H4 (cell line): ENCODE results near the gene ITSN2. TPM values are rescaled to one million over a fixed set of nuclear protein-coding genes. Genes with fewer than 3 reads are reported as not detected.

Source experiments
- DNase-seq: peaks from one replicate; pipeline ENCODE4 v3.0.0-alpha.2; 2015; ENCODE audit warnings: low spot score
- total RNA-seq: library from RNA; depleted of rRNA; stranded (reverse); fragments of >200 nt; shearing (Covaris generic); gene quantifications from 2 replicates; pipeline ENCODE4 v1.2.3, GENCODE V29; 2014; rRNA removed

ITSN2 gene
- total RNA-seq, 1 experiment from 2014 or later: 5.5 TPM

- DNase-seq: no peak
Observed at GRCh38 chr2:24181849-24182248, 178.5 kb downstream of the ITSN2 start.

GRCh38 chr2:24179683-24180082 is 180.7 kb downstream of the ITSN2 start:
- DNase-seq: no peak

GRCh38 chr2:24176326-24176725 is 184.0 kb downstream of the ITSN2 start:
- no peak for DNase-seq

GRCh38 chr2:24175631-24176187 is 184.6 kb downstream of the ITSN2 start:
- no peak for DNase-seq

DNA sequence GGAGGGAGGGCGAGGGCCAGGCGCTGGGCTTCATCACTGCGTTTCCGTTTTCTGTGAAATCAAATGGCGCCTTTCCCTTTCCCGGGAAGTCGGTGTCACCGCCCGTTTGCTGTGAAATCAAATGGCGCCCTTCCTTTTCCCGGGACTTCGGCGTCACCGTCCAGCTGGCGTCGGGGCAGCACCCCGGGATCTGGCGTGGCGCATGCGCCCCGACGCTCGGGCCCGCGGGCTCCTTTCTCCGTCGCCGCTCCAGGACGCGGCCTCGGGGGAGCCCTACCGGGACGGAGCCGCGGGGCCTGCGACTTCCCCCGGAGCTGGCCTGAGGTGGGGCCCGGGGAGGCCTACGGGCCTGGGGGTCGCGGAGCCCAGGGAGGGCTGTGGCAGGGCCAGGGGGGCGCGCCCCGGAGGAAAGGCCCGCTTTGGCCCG is 185.5 kb downstream of the ITSN2 start, which contains the start of gene FAM228A:
FAM228A (plus strand) TSS at position 203 of the 427 bp plus-strand sequence. CDS start 428 bp downstream, outside the sequence.
- no peak for DNase-seq

- no peak for DNase-seq
Observed at GRCh38 chr2:24169023-24169422, 191.3 kb downstream of the ITSN2 start.

- DNase-seq: no peak
Observed at GRCh38 chr2:24164416-24164973, 195.8 kb downstream of the ITSN2 start.

- DNase-seq: no peak
Observed at GRCh38 chr2:24163601-24164000, 196.7 kb downstream of the ITSN2 start.

DNA sequence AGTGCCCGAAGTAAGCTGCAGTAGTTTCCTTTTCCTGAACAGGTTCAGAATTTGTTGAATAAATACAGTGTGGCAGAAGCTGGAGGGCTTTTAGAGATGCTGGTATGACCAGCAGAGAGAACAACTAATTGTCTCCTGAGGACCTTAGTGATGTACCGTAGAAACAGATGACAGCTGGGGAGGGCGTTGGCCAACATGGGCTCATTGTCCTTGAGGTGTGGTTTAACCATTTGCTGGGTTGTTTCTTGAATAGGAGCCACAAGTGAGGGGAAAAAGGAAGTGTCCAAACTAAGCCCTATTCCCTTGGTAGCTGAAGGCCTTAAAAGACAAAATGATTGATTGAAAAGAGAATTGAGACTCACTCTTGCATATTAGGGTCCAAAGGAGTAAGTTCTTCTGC is 197.2 kb downstream of the ITSN2 start:
- no peak for DNase-seq

DNA sequence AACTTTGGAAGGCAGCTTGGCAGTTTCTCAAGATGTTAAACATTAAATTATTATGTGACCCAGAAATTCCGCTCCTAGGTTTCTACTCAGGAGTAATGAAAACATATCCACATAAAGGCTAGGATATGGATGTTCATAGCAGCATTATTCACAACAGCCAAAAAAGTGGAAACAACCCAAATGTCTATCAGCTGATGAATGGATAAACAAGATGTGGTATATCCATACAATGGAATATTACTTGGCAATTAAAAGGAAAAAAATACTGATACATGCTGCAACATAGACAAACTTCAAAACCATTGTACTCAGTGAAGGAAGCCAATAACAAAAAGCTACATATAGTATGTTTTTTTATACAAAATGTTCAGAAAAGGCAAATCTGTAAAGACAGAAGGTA is 197.8 kb downstream of the ITSN2 start:
- no peak for DNase-seq

- DNase-seq: no peak
Observed at GRCh38 chr2:24160761-24161160, 199.6 kb downstream of the ITSN2 start.

DNA sequence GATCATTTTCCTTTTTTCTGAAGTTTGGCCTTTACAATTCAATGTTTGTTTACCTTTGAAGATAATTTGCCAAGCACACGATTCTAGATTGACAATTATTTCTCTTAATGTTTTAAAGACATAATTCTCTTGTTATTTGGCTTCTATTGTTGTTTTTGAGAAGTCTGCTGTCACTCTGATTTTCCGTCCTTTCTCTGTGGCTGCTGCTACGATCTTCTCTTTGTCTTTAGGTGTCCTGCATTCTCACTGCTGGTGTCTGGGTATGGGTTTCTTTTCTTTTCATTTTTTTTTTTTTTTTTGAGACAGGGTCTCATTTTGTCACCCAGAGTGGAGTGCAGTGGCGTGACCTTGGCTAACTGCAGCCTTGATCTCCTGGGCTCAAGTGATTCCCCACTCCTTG is 200.6 kb downstream of the ITSN2 start:
- DNase-seq: no peak

GRCh38 chr2:24158131-24158530 is 202.2 kb downstream of the ITSN2 start:
- DNase-seq: no peak

GRCh38 chr2:24153478-24153877 is 206.9 kb downstream of the ITSN2 start:
- DNase-seq: no peak

Other genes with a start within 250 kb of the ITSN2 start
- 0.72 and 1.1 TPM in 2 replicates for gene PFN4, start 237.2 kb downstream of the ITSN2 start, total RNA-seq
- 0.27 and 1.8 TPM in 2 replicates for gene FAM228B, start 237.1 kb downstream of the ITSN2 start, total RNA-seq
- not detected in 2 replicates for gene FAM228A, start 185.5 kb downstream of the ITSN2 start, total RNA-seq
- gene NCOA1, start 130.7 kb upstream of the ITSN2 start, total RNA-seq: 4.7 and 5.6 TPM in 2 replicates